Thymus (tissue), 11 donors: ENCODE data around the gene MAP3K14. TPM values are rescaled to one million over a fixed set of nuclear protein-coding genes. Genes with fewer than 3 reads are reported as not detected.

ENCODE experiments used
- DNase-seq, 9 donors: peaks; one replicate each; pipeline ENCODE4 v3.0.0-alpha.2; 2013; ENCODE audit warnings: low spot score in 9 of 9, low read depth in 6 of 9, missing footprints in 1 of 9
- H3K27ac ChIP-seq, 2 donors: one replicate each; pipeline ENCODE4 v1.5.1; 2013; ENCODE audit warnings: control low read depth in 1 of 2, low read depth in 1 of 2, low read length in 1 of 2, mild to moderate bottlenecking in 1 of 2, moderate library complexity in 1 of 2
- H3K27me3 ChIP-seq, 2 donors: one replicate each; pipeline ENCODE4 v1.5.1; 2013; ENCODE audit warnings: low read length in 1 of 2; ENCODE audit not compliant: control insufficient read depth in 2 of 2, insufficient read depth in 1 of 2
- H3K36me3 ChIP-seq, 2 donors: one replicate each; pipeline ENCODE4 v1.5.1; 2013; ENCODE audit warnings: low read length in 1 of 2, mild to moderate bottlenecking in 1 of 2, moderate library complexity in 1 of 2; ENCODE audit not compliant: control insufficient read depth in 2 of 2, insufficient read depth in 2 of 2
- H3K4me1 ChIP-seq, 2 donors: one replicate each; pipeline ENCODE4 v1.5.1; 2013; ENCODE audit warnings: low read length in 2 of 2; ENCODE audit not compliant: control insufficient read depth in 2 of 2, insufficient read depth in 2 of 2
- H3K4me3 ChIP-seq, 2 donors: one replicate each; pipeline ENCODE4 v1.5.1; 2013; ENCODE audit warnings: low read length in 2 of 2, control low read depth in 1 of 2, mild to moderate bottlenecking in 1 of 2
- H3K9me3 ChIP-seq, 2 donors: one replicate each; pipeline ENCODE4 v1.5.1; 2013; ENCODE audit warnings: low read length in 1 of 2, mild to moderate bottlenecking in 1 of 2; ENCODE audit not compliant: control insufficient read depth in 2 of 2, insufficient read depth in 1 of 2
- WGBS: extraction: QIAGEN DNeasy Blood & Tissue Kit; methylation state at CpG from one replicate; pipeline ENCODE4 v1.1.7; 2013; 5-methylcytosine and 5-hydroxymethylcytosine counted together
- polyA plus RNA-seq: library from polyadenylated mRNA; stranded (reverse); fragments of 200-250 nt; gene quantifications from one replicate; pipeline ENCODE4 v1.2.3, GENCODE V29; 2013
- total RNA-seq: library from RNA; stranded (reverse); fragments of 120-200 nt; gene quantifications from one replicate; pipeline ENCODE4 v1.2.4, GENCODE V29; 2013
- donor health status: healthy.

Gene MAP3K14
- total and polyA plus RNA-seq, 2 donors, result 9.7 to 21.8 TPM

DNA sequence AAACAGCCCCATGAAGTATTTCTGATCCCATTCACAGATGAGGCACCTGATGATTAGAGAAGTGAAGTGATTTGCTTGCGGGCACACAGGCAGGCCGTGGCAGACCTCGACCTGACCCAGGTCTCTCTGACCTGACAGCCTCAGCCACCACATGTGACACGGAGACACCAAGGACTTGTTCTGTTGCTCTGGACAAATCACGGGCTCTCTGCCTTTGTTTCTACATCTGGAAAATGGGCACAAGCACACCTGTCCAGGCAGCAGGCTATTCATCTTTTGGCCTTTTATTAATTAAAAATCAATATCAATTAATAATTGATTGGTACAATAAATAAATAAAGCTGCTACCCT lies 3.4 kb downstream of the MAP3K14 start:
- H3K4me3 ChIP-seq, result no peak overlapping the region
- H3K36me3 ChIP-seq, result peaks cover 11 to 23% of the 10 kb centered on the region in 2 donors
- no peaks in the 10 kb centered on the region for H3K9me3 ChIP-seq
- WGBS, result 91% methylated on average over 5 of the region's 5 CpGs
- DNase-seq, result no peak
- peaks cover 56 to 82% of the 10 kb centered on the region in 2 donors for H3K4me1 ChIP-seq
- H3K27ac ChIP-seq, result peak overlapping the region; percentile 39 to 89
- H3K27me3 ChIP-seq, result no peaks in the 10 kb centered on the region

DNA sequence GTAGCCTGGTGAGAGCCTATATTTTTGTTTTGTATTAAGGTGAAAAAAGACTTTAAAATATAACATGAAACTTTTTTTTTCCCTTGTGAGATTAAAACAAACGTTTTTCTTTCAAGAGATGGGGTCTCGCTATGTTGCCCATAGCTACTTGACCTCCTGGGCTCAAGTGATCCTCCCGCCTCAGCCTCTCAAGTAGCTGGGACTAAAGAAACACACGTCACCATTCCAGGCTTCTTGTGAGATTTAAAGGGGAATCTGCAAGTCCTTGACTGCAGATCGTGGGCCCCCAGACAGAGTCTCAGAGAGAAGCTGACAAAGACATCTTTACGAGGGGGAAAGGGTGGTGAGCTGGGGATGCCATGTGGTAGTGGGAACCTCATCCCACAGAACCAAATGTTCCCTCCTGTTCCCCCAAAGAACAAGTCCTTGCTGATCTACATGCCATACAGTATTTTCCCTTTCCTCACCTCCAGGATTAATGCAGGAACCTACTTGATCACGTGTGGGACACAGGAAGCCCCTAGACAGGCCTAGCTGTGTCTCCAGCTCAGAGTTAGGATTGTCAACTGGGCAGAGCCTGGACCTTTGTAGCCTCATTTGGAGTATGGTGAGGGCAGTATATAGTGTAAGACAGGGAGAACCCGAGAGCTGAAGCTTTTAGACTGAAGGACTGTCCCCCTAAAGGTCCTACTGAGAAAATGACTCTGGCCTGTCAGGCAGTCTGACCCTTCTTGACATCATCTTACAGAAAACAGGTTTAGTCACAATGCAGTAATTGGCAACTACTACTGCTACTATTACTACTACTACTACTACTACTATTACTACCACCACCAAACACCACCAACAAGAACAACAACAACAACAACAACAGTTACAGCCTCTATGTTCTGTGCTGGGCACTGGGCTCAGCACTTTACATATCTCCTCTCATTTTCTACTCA lies 4.1 kb downstream of the MAP3K14 start:
- Histone ChIP-seq H3K36me3 (peaks cover 11 to 23% of the 10 kb centered on the region in 2 donors), H3K27me3 (no peaks in the 10 kb centered on the region), H3K9me3 (no peaks in the 10 kb centered on the region), H3K4me1 (peaks cover 50 to 82% of the 10 kb centered on the region in 2 donors), H3K4me3 (peak overlapping the region in 1 of 2 donors; percentile 18), H3K27ac (peak overlapping the region; percentile 89 to 93)
- DNase-seq, result peak in 2 of 9 donors; percentile 42 to 71
- WGBS, result 42% methylated on average over 8 of the region's 8 CpGs

DNA sequence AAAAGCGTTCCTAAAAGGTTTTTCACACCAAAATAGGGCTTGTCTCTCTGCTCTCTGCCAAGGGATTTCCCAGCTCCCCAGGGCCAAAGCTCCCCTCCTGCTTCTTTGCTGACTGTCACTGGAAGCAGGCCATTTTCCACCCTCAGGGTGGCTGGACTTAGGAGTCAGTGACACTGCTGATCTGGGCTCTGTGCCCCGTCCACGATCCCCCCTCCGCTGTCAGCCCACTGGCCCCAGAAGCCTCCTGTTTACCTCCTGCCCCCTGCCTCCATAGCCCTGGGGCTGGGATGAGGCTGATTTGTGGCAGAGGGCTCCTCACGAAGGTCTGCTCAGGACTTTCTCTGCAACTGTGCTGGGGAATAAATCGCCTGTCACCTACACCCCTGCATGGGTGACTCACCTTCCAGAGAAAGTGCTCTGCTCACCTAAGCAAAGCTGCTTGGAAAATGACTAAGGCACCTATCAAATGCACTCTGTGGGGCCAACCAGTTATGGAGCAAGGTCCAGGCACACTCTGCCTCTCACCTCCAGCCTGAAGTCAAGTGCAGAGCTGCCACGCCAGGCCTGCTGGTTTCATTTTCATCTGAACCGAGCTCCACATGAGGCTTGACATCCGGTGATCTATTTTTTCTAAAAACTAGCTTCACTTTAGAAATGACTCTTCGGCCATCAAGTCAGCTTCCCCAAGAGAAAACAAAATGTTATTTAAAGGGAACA lies 4.9 kb downstream of the MAP3K14 start:
- H3K36me3 ChIP-seq, result peaks cover 11 to 23% of the 10 kb centered on the region in 2 donors
- WGBS, result 50% methylated on average over 10 of the region's 10 CpGs
- no peaks in the 10 kb centered on the region for H3K27me3 ChIP-seq
- peak in 5 of 9 donors; percentile 38 to 83 (median 62) for DNase-seq
- H3K4me1 ChIP-seq, result peaks cover 51 to 82% of the 10 kb centered on the region in 2 donors
- H3K4me3 ChIP-seq, result peak overlapping the region in 1 of 2 donors; percentile 18
- no peaks in the 10 kb centered on the region for H3K9me3 ChIP-seq
- peak overlapping the region; percentile 89 to 93 for H3K27ac ChIP-seq

DNA sequence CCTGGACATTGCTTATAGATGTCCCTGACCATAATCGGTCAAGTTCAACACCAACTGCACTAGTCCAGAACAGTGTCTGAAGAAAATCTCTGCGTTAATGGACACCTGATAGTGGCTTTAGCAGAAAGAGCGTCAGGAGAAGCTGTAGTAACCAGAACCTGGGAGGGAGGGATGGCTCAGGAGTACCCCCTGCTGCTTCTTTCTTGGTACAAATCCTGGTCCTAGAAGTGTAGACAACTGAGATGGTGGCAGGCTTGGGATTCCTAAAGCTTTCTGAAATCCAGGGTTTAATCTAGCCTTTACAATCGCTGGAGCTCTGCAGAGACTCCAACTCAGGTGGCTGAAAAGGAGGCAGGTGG lies 5.4 kb downstream of the MAP3K14 start:
- Histone ChIP-seq H3K36me3 (peaks cover 11 to 23% of the 10 kb centered on the region in 2 donors), H3K9me3 (no peaks in the 10 kb centered on the region), H3K27ac (peak overlapping the region; percentile 84 to 89), H3K27me3 (no peaks in the 10 kb centered on the region), H3K4me3 (no peak overlapping the region), H3K4me1 (peaks cover 51 to 86% of the 10 kb centered on the region in 2 donors)
- 85% methylated on average over 4 of the region's 4 CpGs for WGBS
- no peak for DNase-seq

DNA sequence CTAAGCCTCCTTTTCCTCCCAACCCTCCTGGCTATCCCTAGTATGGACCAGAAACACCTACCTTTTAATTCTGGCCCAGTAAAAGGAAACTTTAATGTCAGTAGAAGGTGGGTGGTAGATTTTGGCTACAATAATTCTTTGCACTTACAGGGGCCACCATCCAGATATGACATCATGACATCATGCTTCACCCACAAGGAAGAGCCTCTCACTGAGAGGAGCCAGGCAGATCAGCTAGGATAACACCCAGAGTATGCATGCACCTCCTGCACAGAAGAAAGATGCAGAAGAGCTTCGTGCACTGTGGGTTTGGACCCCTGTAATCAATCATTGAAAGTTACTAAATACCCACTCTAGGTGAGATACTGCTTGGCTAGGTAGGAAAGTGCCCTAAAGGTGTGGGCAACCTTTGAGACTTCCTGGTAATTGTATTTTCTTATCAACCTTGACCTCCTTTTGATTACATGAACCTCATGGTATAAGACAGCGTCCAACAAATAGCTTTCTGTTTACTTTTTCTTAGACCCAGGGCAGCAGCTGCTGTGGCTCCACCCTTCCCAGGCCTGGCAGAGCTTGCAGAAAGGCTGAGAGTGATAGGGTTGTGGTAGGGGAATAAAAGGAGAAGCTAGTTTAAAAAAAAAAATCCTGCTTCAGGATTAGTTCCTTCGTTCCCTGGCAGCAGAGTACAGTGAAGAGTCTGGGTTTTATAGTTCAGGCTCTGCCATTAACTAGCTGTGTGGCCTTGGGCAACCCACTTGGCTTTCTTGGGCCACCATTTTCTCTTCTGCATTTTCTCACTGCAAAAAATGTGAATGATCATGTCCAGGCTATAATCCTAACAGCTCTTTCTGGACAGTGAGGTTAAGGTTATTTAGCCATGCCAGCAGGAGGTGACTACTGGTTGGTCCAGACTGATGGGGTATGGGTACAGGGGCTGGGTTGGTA lies 6.2 kb downstream of the MAP3K14 start:
- Histone ChIP-seq H3K36me3 (peaks cover 11 to 23% of the 10 kb centered on the region in 2 donors), H3K9me3 (no peaks in the 10 kb centered on the region), H3K27me3 (no peaks in the 10 kb centered on the region), H3K4me3 (no peak overlapping the region), H3K4me1 (peaks cover 51 to 88% of the 10 kb centered on the region in 2 donors), H3K27ac (peak overlapping the region; percentile 84 to 89)
- DNase-seq, result peak in 1 of 9 donors; percentile 40
- 30% methylated on average over 3 of the region's 3 CpGs for WGBS

DNA sequence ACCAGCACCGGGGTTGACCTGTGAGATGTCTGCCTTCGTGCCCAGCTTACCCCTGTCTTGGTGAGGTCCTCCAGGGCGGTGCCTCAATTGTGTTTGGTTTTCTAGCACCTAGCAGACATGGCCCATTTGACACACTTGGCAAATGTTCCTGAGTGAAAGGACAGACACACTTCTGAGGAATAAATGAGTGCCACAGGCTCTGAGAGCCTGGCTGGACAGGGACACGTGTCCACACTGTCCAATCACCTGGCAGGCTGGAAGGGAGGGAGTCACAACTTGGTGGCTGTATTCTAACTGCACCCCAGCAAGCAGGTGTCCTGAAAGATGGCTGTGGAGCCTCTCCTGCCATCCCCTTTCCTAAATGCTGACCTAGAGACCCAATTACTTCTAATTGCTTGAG lies 7.4 kb downstream of the MAP3K14 start:
- 96% methylated on average over 4 of the region's 4 CpGs for WGBS
- Histone ChIP-seq H3K4me3 (no peak overlapping the region), H3K36me3 (peaks cover 11 to 23% of the 10 kb centered on the region in 2 donors), H3K27ac (peak overlapping the region in 1 of 2 donors; percentile 9), H3K9me3 (no peaks in the 10 kb centered on the region), H3K4me1 (peaks cover 41 to 76% of the 10 kb centered on the region in 2 donors), H3K27me3 (no peaks in the 10 kb centered on the region)
- DNase-seq, result no peak

DNA sequence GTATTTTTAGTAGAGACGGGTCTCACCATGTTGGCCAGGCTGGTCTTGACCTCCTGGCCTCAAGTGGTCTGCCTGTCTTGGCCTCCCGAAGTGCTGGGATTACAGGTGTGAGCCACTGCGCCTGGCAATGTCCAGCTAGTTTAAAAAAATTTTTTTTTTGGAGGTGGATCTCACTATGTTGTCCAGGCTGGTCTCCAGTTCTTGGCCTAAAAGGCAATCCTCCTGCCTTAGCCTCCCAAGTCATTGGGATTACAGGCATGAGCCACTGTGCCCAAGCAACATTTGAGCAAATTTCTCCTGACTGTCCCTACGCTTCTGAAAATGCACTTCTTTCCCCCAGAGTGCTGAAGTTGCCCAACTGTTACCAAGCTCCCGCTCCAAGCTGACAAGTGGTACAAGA lies 8.0 kb downstream of the MAP3K14 start:
- no peak overlapping the region for H3K4me3 ChIP-seq
- H3K4me1 ChIP-seq, result peaks cover 36 to 70% of the 10 kb centered on the region in 2 donors
- over 99% methylated on average over 5 of the region's 5 CpGs for WGBS
- H3K9me3 ChIP-seq, result no peaks in the 10 kb centered on the region
- peaks cover 11 to 23% of the 10 kb centered on the region in 2 donors for H3K36me3 ChIP-seq
- no peaks in the 10 kb centered on the region for H3K27me3 ChIP-seq
- no peak overlapping the region for H3K27ac ChIP-seq
- no peak for DNase-seq

DNA sequence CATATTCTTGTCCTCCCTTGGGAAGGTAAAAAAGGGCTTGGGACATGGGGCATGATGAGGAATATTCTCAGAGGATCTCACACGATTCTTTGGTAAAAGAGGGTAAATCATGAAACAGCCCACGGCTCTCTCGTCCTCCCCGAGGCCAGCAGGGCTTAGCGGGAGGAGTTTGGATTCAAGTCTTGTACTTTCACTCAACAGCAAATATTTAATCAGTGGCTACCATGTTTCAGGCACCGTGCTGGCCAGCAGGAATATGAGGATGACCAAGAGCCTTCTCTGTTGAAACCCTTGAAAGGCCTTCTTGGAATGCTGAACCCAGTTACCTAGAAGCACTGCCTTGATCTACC lies 8.8 kb downstream of the MAP3K14 start:
- Histone ChIP-seq H3K9me3 (no peaks in the 10 kb centered on the region), H3K4me3 (no peak overlapping the region), H3K27me3 (no peaks in the 10 kb centered on the region), H3K27ac (peak overlapping the region; percentile 68 to 82), H3K4me1 (peaks cover 29 to 64% of the 10 kb centered on the region in 2 donors), H3K36me3 (peaks cover 11 to 23% of the 10 kb centered on the region in 2 donors)
- no peak for DNase-seq
- WGBS, result 81% methylated on average over 6 of the region's 6 CpGs
